WTC11 (cell line): ENCODE data around the gene GADD45GIP1. TPM values are rescaled to one million over a fixed set of nuclear protein-coding genes. Genes with fewer than 3 reads are reported as not detected.
A peak's percentile ranks its signal among the peaks of the same experiment; 100 is the strongest.

ENCODE experiments used
- ATAC-seq: fragments of 200-7000 bp; cut with Tn5 transposase; 2 replicates; pipeline ENCODE4 v1.10.0; 2021; ENCODE audit warnings: mild to moderate bottlenecking, moderate library complexity
- CTCF ChIA-PET: fragments of 300-600 bp; sonication (Branson Sonifier 250); formaldehyde crosslinking; loops from one replicate; lab custom pipeline; 2021; ENCODE audit warnings: antibody characterized with exemption; lab: Charles Lee
- POLR2A ChIA-PET: fragments of 350-600 bp; sonication (Branson Sonifier 250); formaldehyde crosslinking; loops from one replicate; lab custom pipeline; 2021; ENCODE audit warnings: antibody characterized with exemption; lab: Charles Lee
- DNase-seq: peaks from one replicate; pipeline ENCODE4 v3.0.0; 2021; ENCODE audit warnings: low spot score
- H3K27ac Mint-ChIP-seq: 2 replicates; pipeline ENCODE4 v1.8.0; 2021; ENCODE audit warnings: mixed read lengths
- H3K27me3 Mint-ChIP-seq: 2 replicates; pipeline ENCODE4 v1.8.0; 2021; ENCODE audit warnings: low read depth, mild to moderate bottlenecking, moderate library complexity, mixed read lengths
- H3K36me3 Mint-ChIP-seq: 2 replicates; pipeline ENCODE4 v1.8.0; 2021; ENCODE audit warnings: mixed read lengths
- H3K4me1 Mint-ChIP-seq: 2 replicates; pipeline ENCODE4 v1.8.0; 2022; ENCODE audit warnings: mixed read lengths
- H3K4me3 Mint-ChIP-seq: 2 replicates; pipeline ENCODE4 v1.8.0; 2021; ENCODE audit warnings: mild to moderate bottlenecking, moderate library complexity, mixed read lengths
- H3K9me3 Mint-ChIP-seq: 2 replicates; pipeline ENCODE4 v1.8.0; 2021; ENCODE audit warnings: mixed read lengths
- CREM ChIP-seq: sonication (generic); formaldehyde crosslinking; IDR thresholded peaks from 2 replicates; pipeline ENCODE4 v1.8.1; 2022; ENCODE audit warnings: mild to moderate bottlenecking, missing genetic modification reagents, moderate library complexity
- ETV6 ChIP-seq: sonication (generic); formaldehyde crosslinking; IDR thresholded peaks from 2 replicates; pipeline ENCODE4 v1.8.1; 2022; ENCODE audit warnings: mild to moderate bottlenecking, missing genetic modification reagents
- FOXK1 ChIP-seq: sonication (generic); formaldehyde crosslinking; IDR thresholded peaks from 2 replicates; pipeline ENCODE4 v1.8.0; 2022; ENCODE audit warnings: mild to moderate bottlenecking, moderate library complexity, missing genetic modification reagents
- FOXP1 ChIP-seq: sonication (generic); formaldehyde crosslinking; IDR thresholded peaks from 2 replicates; pipeline ENCODE4 v1.8.0; 2022; ENCODE audit warnings: missing genetic modification reagents, mild to moderate bottlenecking, moderate library complexity, borderline replicate concordance
- GABPB1 ChIP-seq: sonication (generic); formaldehyde crosslinking; IDR thresholded peaks from 2 replicates; pipeline ENCODE4 v1.8.1; 2023; ENCODE audit warnings: mild to moderate bottlenecking, missing genetic modification reagents
- JAZF1 ChIP-seq: fragments of 250-450 bp; sonication (Bioruptor Pico); IDR thresholded peaks from 2 replicates; pipeline ENCODE4 v1.9.0; 2021; ENCODE audit warnings: moderate library complexity, mild to moderate bottlenecking, inconsistent platforms
- JUN ChIP-seq: sonication (generic); formaldehyde crosslinking; IDR thresholded peaks from 2 replicates; pipeline ENCODE4 v1.8.0; 2023; ENCODE audit warnings: mild to moderate bottlenecking, missing genetic modification reagents
- NFE2L1 ChIP-seq: sonication (generic); formaldehyde crosslinking; IDR thresholded peaks from 2 replicates; pipeline ENCODE4 v1.8.1; 2023; ENCODE audit warnings: missing genetic modification reagents
- NR1H2 ChIP-seq: sonication (generic); formaldehyde crosslinking; IDR thresholded peaks from 2 replicates; pipeline ENCODE4 v1.9.0; 2021; ENCODE audit warnings: mild to moderate bottlenecking, moderate library complexity, missing genetic modification reagents
- OVOL2 ChIP-seq: fragments of 250-450 bp; sonication (Bioruptor Pico); IDR thresholded peaks from 2 replicates; pipeline ENCODE4 v1.9.0; 2021; ENCODE audit warnings: mild to moderate bottlenecking, borderline replicate concordance
- PRRX2 ChIP-seq: fragments of 250-450 bp; sonication (Bioruptor Pico); IDR thresholded peaks from 2 replicates; pipeline ENCODE4 v1.8.0; 2021; ENCODE audit warnings: mild to moderate bottlenecking
- RORB ChIP-seq: fragments of 250-450 bp; sonication (Bioruptor Pico); IDR thresholded peaks from 2 replicates; pipeline ENCODE4 v1.9.0; 2021; ENCODE audit warnings: mild to moderate bottlenecking
- SP1 ChIP-seq: sonication (generic); formaldehyde crosslinking; conservative IDR thresholded peaks from 2 replicates; pipeline ENCODE4 v1.8.1; 2022; ENCODE audit warnings: missing genetic modification reagents
- TEAD1 ChIP-seq: sonication (generic); formaldehyde crosslinking; IDR thresholded peaks from 2 replicates; pipeline ENCODE4 v1.8.0; 2022; ENCODE audit warnings: mild to moderate bottlenecking, missing genetic modification reagents
- ZNF121 ChIP-seq: sonication (generic); formaldehyde crosslinking; IDR thresholded peaks from 2 replicates; pipeline ENCODE4 v1.8.0; 2023; ENCODE audit warnings: missing genetic modification reagents
- ZNF219 ChIP-seq: sonication (generic); formaldehyde crosslinking; IDR thresholded peaks from 2 replicates; pipeline ENCODE4 v1.8.0; 2023; ENCODE audit warnings: missing genetic modification reagents, mild to moderate bottlenecking, borderline replicate concordance
- ZNF263 ChIP-seq: sonication (generic); formaldehyde crosslinking; IDR thresholded peaks from 2 replicates; pipeline ENCODE4 v1.8.1; 2022; ENCODE audit warnings: low read depth, mild to moderate bottlenecking, moderate library complexity, missing genetic modification reagents
- total RNA-seq: library from RNA; stranded (reverse); gene quantifications from 3 replicates; pipeline ENCODE4 v1.2.3, GENCODE V29; 2021
- TF ChIP-seq, protein P1 (sequence below): fragments of 250-450 bp; sonication (Bioruptor Pico); conservative IDR thresholded peaks from 2 replicates; pipeline ENCODE4 v1.9.0; 2021; ENCODE audit warnings: mild to moderate bottlenecking
- TF ChIP-seq, protein P2 (sequence below): fragments of 250-450 bp; sonication (Bioruptor Pico); IDR thresholded peaks from 2 replicates; pipeline ENCODE4 v1.9.0; 2021; ENCODE audit warnings: mild to moderate bottlenecking
- TF ChIP-seq, protein P3 (sequence below): sonication (generic); formaldehyde crosslinking; IDR thresholded peaks from 2 replicates; pipeline ENCODE4 v1.8.1; 2023; ENCODE audit warnings: mild to moderate bottlenecking, missing genetic modification reagents
- TF ChIP-seq, protein P4 (sequence below): sonication (generic); formaldehyde crosslinking; IDR thresholded peaks from 2 replicates; pipeline ENCODE4 v1.8.1; 2023; ENCODE audit warnings: mild to moderate bottlenecking, missing genetic modification reagents
- TF ChIP-seq, protein P5 (sequence below): fragments of 200-600 bp; IDR thresholded peaks from 2 replicates; pipeline ENCODE4 v1.8.0; 2022; ENCODE audit warnings: antibody characterized with exemption
- TF ChIP-seq, protein P6 (sequence below): sonication (generic); formaldehyde crosslinking; IDR thresholded peaks from 2 replicates; pipeline ENCODE4 v1.8.0; 2023; ENCODE audit warnings: missing genetic modification reagents
- TF ChIP-seq, protein P7 (sequence below): sonication (generic); formaldehyde crosslinking; IDR thresholded peaks from 2 replicates; pipeline ENCODE4 v1.8.0; 2023; ENCODE audit warnings: missing genetic modification reagents, mild to moderate bottlenecking, borderline replicate concordance

Gene GADD45GIP1
- total RNA-seq, 1 experiment from 2014 or later: 54.4 TPM

DNA sequence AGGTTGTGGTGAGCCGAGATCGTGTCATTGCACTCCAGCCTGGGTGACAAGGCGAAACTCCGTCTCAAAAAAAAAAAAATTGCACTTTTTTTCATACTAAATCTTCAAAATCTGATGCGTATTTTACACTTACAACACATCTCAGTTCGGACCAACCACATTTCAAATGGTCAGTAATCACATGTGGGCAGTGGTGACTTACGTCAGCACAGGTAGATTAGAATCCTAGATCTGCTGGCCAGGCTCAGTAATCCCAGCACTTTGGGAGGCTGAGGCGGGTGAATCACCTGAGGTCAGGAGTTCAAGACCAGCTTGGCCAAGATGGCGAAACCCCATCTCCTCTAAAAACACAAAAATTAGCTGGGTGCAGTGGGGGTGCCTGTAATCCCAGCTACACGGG is 22.0 kb downstream of the GADD45GIP1 start (continued):
- TF ChIP-seq, protein P1, sequence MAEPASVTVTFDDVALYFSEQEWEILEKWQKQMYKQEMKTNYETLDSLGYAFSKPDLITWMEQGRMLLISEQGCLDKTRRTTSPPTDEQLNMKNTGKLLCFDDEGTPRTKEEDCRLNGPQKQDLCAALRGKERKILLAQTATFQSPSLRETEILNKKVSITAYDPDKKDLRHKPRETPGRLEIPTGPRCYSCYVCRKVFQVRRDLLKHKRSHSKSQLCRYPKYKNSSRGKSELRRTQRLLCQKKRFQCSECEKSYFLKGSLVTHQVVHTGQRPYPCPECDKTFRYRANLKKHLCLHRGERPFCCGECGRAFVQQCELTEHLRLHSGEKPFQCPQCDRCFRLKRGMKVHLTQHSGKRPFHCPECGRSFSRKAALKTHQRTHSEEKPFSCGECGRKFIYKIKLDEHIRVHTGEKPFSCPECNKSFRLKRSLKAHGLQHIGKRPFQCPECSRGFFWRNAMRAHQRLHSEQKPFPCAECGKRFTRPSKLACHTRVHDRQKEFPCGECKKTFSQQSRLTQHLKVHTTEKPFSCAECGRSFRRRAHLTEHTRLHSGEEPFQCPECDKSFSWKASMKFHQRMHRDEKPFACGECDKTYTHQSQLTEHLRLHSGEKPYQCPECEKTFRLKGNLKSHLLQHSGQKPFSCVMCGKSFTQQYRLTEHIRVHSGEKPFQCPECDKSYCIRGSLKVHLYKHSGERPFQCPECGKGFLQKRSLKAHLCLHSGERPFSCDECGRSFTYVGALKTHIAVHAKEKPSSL: no peak
- TF ChIP-seq RORB (CRISPR knock-in tag) (no peak), ZNF219 (no peak), JUN (CRISPR knock-in tag) (no peak), ZNF263 (no peak), CREM (CRISPR knock-in tag) (no peak), ZNF121 (CRISPR knock-in tag) (no peak), NR1H2 (CRISPR knock-in tag) (no peak), PRRX2 (CRISPR knock-in tag) (no peak), JAZF1 (CRISPR knock-in tag) (no peak)
- TF ChIP-seq, protein P2, sequence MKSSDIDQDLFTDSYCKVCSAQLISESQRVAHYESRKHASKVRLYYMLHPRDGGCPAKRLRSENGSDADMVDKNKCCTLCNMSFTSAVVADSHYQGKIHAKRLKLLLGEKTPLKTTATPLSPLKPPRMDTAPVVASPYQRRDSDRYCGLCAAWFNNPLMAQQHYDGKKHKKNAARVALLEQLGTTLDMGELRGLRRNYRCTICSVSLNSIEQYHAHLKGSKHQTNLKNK (CRISPR knock-in tag): no peak
- TF ChIP-seq, protein P3, sequence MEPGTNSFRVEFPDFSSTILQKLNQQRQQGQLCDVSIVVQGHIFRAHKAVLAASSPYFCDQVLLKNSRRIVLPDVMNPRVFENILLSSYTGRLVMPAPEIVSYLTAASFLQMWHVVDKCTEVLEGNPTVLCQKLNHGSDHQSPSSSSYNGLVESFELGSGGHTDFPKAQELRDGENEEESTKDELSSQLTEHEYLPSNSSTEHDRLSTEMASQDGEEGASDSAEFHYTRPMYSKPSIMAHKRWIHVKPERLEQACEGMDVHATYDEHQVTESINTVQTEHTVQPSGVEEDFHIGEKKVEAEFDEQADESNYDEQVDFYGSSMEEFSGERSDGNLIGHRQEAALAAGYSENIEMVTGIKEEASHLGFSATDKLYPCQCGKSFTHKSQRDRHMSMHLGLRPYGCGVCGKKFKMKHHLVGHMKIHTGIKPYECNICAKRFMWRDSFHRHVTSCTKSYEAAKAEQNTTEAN (CRISPR knock-in tag): no peak
- TF ChIP-seq, protein P4, sequence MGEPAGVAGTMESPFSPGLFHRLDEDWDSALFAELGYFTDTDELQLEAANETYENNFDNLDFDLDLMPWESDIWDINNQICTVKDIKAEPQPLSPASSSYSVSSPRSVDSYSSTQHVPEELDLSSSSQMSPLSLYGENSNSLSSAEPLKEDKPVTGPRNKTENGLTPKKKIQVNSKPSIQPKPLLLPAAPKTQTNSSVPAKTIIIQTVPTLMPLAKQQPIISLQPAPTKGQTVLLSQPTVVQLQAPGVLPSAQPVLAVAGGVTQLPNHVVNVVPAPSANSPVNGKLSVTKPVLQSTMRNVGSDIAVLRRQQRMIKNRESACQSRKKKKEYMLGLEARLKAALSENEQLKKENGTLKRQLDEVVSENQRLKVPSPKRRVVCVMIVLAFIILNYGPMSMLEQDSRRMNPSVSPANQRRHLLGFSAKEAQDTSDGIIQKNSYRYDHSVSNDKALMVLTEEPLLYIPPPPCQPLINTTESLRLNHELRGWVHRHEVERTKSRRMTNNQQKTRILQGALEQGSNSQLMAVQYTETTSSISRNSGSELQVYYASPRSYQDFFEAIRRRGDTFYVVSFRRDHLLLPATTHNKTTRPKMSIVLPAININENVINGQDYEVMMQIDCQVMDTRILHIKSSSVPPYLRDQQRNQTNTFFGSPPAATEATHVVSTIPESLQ: no peak

DNA sequence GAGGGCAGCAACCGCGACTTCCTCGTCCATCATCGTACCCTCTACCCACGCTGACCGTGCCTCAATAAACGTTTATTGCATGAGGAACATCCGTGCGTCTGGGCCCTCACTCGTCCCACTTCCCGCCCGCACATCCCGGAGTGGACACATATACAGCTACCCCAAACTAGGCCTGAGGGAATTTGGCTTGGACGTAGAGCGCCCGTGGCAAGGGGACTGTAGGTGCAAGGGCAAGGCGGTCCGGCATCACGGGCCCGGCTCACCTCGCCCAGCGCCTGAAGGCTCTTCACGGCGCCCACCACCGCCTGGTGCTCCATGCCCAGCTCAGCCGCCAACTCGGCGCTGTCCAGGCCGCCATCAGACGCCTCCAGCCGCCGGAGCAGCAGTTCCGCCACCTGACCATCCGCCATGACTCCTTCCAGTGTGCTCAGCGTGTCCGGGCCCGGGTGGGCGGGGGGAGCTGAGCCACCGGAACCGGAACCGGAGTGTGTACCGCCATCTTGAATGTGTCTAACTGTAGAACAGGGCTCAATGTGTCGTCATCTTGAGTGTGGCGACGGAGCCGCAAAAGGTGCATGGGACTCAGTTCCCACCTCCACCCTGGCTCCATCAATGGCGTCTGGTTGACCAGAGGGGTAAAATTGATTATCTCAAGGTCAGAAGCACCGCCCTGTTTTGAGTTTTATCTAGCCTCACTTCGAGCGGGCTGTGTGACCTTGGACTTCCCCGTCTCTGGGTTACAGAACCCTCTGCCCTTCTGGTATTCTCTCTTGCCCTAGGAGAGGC is 23.5 kb downstream of the GADD45GIP1 start, which contains the start of gene FARSA:
Gene FARSA (minus strand): TSS at position 425 of the 786 bp plus-strand sequence. CDS start 15 bp downstream, at position 410.
- H3K4me1 Mint-ChIP-seq: peaks cover 28% of the 10 kb centered on the region
- no peaks in the 10 kb centered on the region for H3K27me3 Mint-ChIP-seq
- TF ChIP-seq SP1 (CRISPR knock-in tag): peak; percentile 69
- 0 out of 2 replicates have a peak, but pooled peaks have one; percentile 45 for TF ChIP-seq NFE2L1 (CRISPR knock-in tag)
- TF ChIP-seq, protein P5, sequence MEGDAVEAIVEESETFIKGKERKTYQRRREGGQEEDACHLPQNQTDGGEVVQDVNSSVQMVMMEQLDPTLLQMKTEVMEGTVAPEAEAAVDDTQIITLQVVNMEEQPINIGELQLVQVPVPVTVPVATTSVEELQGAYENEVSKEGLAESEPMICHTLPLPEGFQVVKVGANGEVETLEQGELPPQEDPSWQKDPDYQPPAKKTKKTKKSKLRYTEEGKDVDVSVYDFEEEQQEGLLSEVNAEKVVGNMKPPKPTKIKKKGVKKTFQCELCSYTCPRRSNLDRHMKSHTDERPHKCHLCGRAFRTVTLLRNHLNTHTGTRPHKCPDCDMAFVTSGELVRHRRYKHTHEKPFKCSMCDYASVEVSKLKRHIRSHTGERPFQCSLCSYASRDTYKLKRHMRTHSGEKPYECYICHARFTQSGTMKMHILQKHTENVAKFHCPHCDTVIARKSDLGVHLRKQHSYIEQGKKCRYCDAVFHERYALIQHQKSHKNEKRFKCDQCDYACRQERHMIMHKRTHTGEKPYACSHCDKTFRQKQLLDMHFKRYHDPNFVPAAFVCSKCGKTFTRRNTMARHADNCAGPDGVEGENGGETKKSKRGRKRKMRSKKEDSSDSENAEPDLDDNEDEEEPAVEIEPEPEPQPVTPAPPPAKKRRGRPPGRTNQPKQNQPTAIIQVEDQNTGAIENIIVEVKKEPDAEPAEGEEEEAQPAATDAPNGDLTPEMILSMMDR: no peak
- peak; percentile 82 for TF ChIP-seq FOXK1 (CRISPR knock-in tag)
- TF ChIP-seq GABPB1 (CRISPR knock-in tag): peak; percentile 71
- no peak for TF ChIP-seq OVOL2 (CRISPR knock-in tag)
- TF ChIP-seq FOXP1 (CRISPR knock-in tag): peak; percentile 51; the same call in 1 of the 2 replicates
- TF ChIP-seq, protein P6, sequence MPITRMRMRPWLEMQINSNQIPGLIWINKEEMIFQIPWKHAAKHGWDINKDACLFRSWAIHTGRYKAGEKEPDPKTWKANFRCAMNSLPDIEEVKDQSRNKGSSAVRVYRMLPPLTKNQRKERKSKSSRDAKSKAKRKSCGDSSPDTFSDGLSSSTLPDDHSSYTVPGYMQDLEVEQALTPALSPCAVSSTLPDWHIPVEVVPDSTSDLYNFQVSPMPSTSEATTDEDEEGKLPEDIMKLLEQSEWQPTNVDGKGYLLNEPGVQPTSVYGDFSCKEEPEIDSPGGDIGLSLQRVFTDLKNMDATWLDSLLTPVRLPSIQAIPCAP: no peak
- peak; percentile 34 for TF ChIP-seq TEAD1
- 0 out of 2 replicates have a peak, but pooled peaks have one; percentile 32 for TF ChIP-seq ETV6 (CRISPR knock-in tag)
- TF ChIP-seq, protein P7, sequence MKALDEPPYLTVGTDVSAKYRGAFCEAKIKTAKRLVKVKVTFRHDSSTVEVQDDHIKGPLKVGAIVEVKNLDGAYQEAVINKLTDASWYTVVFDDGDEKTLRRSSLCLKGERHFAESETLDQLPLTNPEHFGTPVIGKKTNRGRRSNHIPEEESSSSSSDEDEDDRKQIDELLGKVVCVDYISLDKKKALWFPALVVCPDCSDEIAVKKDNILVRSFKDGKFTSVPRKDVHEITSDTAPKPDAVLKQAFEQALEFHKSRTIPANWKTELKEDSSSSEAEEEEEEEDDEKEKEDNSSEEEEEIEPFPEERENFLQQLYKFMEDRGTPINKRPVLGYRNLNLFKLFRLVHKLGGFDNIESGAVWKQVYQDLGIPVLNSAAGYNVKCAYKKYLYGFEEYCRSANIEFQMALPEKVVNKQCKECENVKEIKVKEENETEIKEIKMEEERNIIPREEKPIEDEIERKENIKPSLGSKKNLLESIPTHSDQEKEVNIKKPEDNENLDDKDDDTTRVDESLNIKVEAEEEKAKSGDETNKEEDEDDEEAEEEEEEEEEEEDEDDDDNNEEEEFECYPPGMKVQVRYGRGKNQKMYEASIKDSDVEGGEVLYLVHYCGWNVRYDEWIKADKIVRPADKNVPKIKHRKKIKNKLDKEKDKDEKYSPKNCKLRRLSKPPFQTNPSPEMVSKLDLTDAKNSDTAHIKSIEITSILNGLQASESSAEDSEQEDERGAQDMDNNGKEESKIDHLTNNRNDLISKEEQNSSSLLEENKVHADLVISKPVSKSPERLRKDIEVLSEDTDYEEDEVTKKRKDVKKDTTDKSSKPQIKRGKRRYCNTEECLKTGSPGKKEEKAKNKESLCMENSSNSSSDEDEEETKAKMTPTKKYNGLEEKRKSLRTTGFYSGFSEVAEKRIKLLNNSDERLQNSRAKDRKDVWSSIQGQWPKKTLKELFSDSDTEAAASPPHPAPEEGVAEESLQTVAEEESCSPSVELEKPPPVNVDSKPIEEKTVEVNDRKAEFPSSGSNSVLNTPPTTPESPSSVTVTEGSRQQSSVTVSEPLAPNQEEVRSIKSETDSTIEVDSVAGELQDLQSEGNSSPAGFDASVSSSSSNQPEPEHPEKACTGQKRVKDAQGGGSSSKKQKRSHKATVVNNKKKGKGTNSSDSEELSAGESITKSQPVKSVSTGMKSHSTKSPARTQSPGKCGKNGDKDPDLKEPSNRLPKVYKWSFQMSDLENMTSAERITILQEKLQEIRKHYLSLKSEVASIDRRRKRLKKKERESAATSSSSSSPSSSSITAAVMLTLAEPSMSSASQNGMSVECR (CRISPR knock-in tag): peak; percentile 64; the same call in 1 of the 2 replicates
- peak; percentile 63; the same call in 1 of the 2 replicates for TF ChIP-seq CREM (CRISPR knock-in tag)

More for the DNA sequence above, 23.5 kb downstream of the GADD45GIP1 start, which contains the start of gene FARSA:
- DNase-seq (peak; percentile 87), ATAC-seq (peak; percentile 55)
- peak within 1 kb of the TSS; percentile 99 for H3K4me3 Mint-ChIP-seq
- ChIA-PET POLR2A (interaction anchor here (0.7 to 2.1 kb wide), 5 partner anchors 13 to 49 kb away, joined by 3 to 12 read pairs (median 3); partner anchors contain the start of gene GCDH), CTCF (interaction anchor here (0.6 to 2.7 kb wide), 5 partner anchors 32 to 86 kb away, joined by 3 to 20 read pairs (median 4); no protein-coding TSS in a partner anchor)
- no peaks in the 10 kb centered on the region for H3K9me3 Mint-ChIP-seq
- peak within 1 kb of the TSS; percentile 89 for H3K27ac Mint-ChIP-seq
- peaks cover 25% of the 10 kb centered on the region for H3K36me3 Mint-ChIP-seq
